ENCODE results near the gene ALLC.

The ALLC gene

DNA sequence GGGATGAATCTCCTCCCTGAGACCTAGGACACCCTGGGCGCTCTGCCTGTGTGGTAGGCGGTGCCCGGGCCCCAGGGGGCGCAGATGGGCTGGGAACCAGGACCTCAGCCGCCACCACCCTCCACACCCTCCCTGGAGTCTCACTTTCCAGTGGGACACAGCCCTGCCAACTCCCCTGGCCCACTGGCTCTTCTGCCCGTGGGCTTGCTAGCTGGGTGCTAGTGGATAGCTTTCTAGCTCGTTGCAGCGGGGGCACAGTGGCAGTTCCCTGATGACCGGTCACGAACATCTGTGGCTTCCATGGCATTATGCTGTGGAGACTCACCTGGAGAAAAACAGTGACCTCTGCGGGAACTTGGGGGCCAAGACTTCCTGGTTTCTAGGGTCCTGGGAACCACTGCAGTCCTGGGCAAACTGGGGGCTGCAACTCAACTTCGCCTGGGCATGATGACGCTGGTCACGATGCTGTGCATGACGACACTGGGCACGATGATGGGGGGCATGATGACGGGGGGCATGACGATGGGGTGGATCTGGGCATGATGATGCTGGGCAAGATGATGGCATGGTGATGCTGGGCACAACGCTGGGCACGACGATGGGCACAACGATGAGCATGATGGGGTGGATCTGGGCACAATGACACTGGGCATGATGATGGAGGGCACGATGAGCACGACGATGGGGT lies 31.0 kb upstream of the ALLC start:
- Histone ChIP-seq H3K27me3 (ENCODE audit: insufficient read depth, low read length) (no peaks in the 10 kb centered on the region), H3K4me1 (ENCODE audit: insufficient read depth, low read length) (no peaks in the 10 kb centered on the region), H3K9me3 (ENCODE audit: insufficient read depth, low read depth, low read length) (peaks cover 3% of the 10 kb centered on the region; the same call in 1 of the 2 replicates), H3K4me3 (ENCODE audit: low read length) (no peak overlapping the region), H3K9ac (ENCODE audit: low read depth, low read length) (no peak overlapping the region), H3K36me3 (ENCODE audit: insufficient read depth, low read length) (no peaks in the 10 kb centered on the region), H3K27ac (ENCODE audit: low read depth, low read length) (no peak overlapping the region)
- 89% methylated on average over 25 of the region's 25 CpGs for WGBS

DNA sequence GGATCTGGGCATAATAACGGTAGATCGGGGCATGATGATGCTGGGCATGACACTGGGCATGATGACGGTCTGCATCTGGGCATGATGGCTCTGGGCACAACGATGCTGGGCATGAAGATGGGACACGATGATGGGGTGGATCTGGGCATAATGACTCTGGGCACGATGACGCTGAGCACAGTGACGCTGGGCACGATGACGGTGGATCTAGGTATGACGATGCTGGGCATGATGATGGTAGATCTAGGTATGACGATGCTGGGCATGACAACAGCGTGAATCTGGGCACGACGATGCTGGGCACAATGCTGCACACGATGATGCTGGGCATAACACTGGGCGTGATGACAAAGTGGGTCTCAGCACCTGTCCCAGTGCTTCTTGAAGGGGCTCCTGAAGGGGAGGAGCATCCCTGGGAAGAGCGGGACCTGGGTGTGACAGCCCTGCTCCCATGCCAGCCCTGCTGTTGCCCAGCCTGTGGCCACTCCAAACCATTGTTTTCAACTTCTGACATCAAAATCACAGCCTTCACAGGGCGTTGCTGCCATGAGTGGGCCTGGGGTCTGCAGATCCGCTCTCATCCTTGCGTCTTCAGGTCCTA lies 30.4 kb upstream of the ALLC start:
- WGBS, result 91% methylated on average over 21 of the region's 21 CpGs

DNA sequence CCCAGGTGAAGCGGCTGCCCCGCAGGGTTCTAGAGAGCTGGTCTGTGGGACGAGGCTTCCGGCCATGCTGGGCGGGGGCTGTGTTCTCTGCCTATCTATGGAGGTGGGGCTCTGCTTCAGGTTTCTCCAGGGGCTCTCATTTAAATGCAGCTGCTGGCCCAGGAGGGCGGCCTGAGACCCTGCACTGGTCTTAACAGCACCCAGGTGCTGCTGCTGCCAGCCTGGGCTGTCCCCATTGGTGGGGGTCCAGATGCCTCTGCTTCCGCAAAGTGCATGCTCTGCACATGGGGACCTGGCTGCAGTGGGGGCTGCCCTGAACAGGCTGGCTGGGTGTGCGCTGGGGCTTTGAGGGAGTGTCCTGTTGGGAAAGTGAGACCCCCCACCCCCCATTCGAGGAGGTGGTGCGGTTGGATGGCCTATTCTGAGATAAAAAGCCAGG lies 29.7 kb upstream of the ALLC start:
- H3K9ac ChIP-seq (ENCODE audit: low read depth, low read length), result no peak overlapping the region
- H3K27ac ChIP-seq (ENCODE audit: low read depth, low read length), result no peak overlapping the region
- no peaks in the 10 kb centered on the region for H3K36me3 ChIP-seq (ENCODE audit: insufficient read depth, low read length)
- H3K9me3 ChIP-seq (ENCODE audit: insufficient read depth, low read depth, low read length), result peaks cover 3% of the 10 kb centered on the region; the same call in 1 of the 2 replicates
- H3K4me3 ChIP-seq (ENCODE audit: low read length), result no peak overlapping the region
- no peaks in the 10 kb centered on the region for H3K27me3 ChIP-seq (ENCODE audit: insufficient read depth, low read length)
- H3K4me1 ChIP-seq (ENCODE audit: insufficient read depth, low read length), result no peaks in the 10 kb centered on the region
- WGBS, result 86% methylated on average over 10 of the region's 10 CpGs

More for the DNA sequence above, 30.4 kb upstream of the ALLC start:
- Histone ChIP-seq H3K27ac (ENCODE audit: low read depth, low read length) (no peak overlapping the region), H3K4me1 (ENCODE audit: insufficient read depth, low read length) (no peaks in the 10 kb centered on the region), H3K9ac (ENCODE audit: low read depth, low read length) (no peak overlapping the region), H3K27me3 (ENCODE audit: insufficient read depth, low read length) (no peaks in the 10 kb centered on the region), H3K4me3 (ENCODE audit: low read length) (no peak overlapping the region), H3K36me3 (ENCODE audit: insufficient read depth, low read length) (no peaks in the 10 kb centered on the region), H3K9me3 (ENCODE audit: insufficient read depth, low read depth, low read length) (peaks cover 3% of the 10 kb centered on the region; the same call in 1 of the 2 replicates)

DNA sequence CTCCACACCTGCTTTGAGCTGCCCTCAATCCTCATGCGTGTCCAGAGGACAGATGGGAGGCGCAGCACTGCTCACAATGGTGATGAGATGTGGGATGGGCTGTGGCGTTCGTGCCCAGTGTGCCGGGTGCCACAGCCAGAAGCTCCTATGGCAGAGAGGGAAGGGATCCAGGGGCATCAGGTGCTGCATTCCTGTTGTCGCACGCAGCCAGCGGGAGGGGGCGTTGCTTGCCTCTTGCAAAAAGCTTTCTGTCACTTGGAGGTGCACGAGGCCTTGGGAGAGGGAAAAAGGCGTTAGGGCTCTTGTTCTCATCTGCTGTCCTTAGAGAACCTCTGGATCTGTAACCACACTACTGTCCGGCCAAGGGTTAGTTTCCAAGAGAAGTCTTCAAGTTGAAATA lies 29.2 kb upstream of the ALLC start:
- H3K27me3 ChIP-seq (ENCODE audit: insufficient read depth, low read length), result no peaks in the 10 kb centered on the region
- no peak overlapping the region for H3K4me3 ChIP-seq (ENCODE audit: low read length)
- H3K27ac ChIP-seq (ENCODE audit: low read depth, low read length), result no peak overlapping the region
- H3K36me3 ChIP-seq (ENCODE audit: insufficient read depth, low read length), result no peaks in the 10 kb centered on the region
- WGBS, result 46% methylated on average over 12 of the region's 12 CpGs
- H3K9ac ChIP-seq (ENCODE audit: low read depth, low read length), result no peak overlapping the region
- no peaks in the 10 kb centered on the region for H3K4me1 ChIP-seq (ENCODE audit: insufficient read depth, low read length)
- no peaks in the 10 kb centered on the region for H3K9me3 ChIP-seq (ENCODE audit: insufficient read depth, low read depth, low read length)

DNA sequence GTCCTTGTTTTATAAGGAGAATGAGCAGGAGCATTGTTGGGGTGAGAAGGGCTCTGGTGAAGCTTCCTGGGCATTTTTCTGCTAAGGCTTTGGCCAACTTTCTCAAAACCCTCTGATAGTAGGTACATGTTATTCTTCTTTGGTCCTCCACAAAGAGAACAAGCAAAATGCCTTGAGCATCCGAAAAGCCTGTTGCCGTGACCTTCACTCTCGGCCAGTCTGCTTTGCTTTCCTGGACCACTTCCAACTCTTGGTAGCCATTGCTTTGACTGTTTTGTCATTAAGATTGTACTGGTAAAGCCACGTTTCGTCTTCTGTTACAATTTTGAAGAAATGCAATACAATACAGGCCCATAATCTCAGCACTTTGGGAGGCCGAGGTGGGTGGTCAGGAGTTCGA lies 27.4 kb upstream of the ALLC start:
- Histone ChIP-seq H3K4me1 (ENCODE audit: insufficient read depth, low read length) (no peaks in the 10 kb centered on the region), H3K27ac (ENCODE audit: low read depth, low read length) (no peak overlapping the region), H3K27me3 (ENCODE audit: insufficient read depth, low read length) (no peaks in the 10 kb centered on the region), H3K4me3 (ENCODE audit: low read length) (no peak overlapping the region), H3K9me3 (ENCODE audit: insufficient read depth, low read depth, low read length) (no peaks in the 10 kb centered on the region), H3K9ac (ENCODE audit: low read depth, low read length) (no peak overlapping the region), H3K36me3 (ENCODE audit: insufficient read depth, low read length) (no peaks in the 10 kb centered on the region)
- 98% methylated on average over 7 of the region's 7 CpGs for WGBS

DNA sequence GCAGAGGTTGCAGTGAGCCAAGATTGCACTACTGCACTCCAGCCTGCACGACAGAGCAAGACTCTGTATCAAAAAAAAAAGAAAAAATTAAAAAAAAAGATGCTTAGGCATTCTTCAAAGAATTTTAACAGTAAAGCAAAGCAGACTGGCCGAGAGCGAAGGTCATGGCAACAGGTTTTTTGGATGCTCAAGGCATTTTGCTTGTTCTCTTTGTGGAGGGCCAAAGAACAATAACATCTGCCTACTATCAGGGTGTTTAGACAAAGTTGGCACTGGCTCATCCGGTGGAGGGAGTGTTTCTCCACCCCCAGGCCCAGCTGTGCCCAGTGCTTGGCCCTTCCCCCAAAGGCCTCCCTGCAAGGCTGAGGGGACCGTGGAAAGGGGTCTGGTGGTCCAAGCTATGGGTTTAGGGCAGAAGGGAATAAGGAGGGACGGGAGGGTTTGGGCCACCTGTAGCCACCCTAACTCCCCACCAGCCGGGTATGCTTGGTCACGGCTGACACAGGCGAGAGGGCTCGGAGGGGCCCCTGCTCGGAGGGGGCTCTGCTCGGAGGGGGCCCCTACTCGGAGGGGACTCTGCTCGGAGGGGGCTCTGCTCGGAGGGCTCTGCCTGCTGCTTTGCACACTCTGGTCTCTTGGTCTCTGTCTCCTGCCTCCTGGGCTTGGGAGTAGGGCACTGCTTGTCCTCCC lies 26.7 kb upstream of the ALLC start:
- no peaks in the 10 kb centered on the region for H3K9me3 ChIP-seq (ENCODE audit: insufficient read depth, low read depth, low read length)

DNA sequence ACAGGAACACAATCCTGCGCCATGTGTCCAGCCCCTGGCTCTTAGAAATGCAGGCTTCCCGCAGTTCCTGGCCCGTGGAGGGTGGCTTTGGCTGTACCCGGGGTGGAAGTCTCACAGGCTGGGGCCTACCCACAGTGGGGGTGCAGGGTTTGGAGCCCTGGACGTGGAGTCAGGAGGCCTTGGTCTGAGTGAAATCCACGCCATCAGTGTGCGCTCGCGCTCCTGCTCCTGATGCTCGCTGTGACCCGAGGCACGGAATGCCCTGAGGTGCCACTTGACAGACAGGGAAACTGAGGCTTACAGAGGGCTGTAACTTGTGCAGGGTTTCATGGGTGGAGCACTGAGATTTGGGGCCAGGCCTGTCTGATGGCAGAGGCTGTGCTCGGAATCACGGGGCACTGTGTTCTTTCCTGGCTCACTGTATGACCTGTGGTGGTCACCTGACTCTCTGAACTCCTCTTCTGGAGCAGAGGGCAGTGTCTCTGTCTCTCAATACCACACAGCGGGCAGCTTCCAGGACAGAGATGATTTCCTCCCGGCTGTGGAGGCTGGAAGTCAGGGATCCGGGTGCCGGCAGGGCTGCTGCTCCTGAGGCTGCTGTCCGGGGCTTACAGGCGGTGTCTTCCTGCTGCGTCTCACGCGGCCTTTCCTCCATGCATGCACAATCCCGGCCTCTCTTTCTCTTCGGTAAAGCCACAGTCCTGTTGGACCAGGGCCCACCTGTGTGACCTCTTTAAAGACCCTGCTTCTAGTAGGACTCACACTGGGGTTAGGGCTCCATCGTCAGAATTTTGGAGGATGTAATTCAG lies 25.9 kb upstream of the ALLC start:
- Histone ChIP-seq H3K36me3 (ENCODE audit: insufficient read depth, low read length) (no peaks in the 10 kb centered on the region), H3K27ac (ENCODE audit: low read depth, low read length) (no peak overlapping the region), H3K9me3 (ENCODE audit: insufficient read depth, low read depth, low read length) (no peaks in the 10 kb centered on the region), H3K4me3 (ENCODE audit: low read length) (no peak overlapping the region), H3K9ac (ENCODE audit: low read depth, low read length) (no peak overlapping the region), H3K27me3 (ENCODE audit: insufficient read depth, low read length) (no peaks in the 10 kb centered on the region), H3K4me1 (ENCODE audit: insufficient read depth, low read length) (no peaks in the 10 kb centered on the region)
- 95% methylated on average over 26 of the region's 26 CpGs for WGBS

More for the DNA sequence above, 26.7 kb upstream of the ALLC start:
- Histone ChIP-seq H3K9ac (ENCODE audit: low read depth, low read length) (no peak overlapping the region), H3K27me3 (ENCODE audit: insufficient read depth, low read length) (no peaks in the 10 kb centered on the region), H3K4me3 (ENCODE audit: low read length) (no peak overlapping the region), H3K4me1 (ENCODE audit: insufficient read depth, low read length) (no peaks in the 10 kb centered on the region), H3K36me3 (ENCODE audit: insufficient read depth, low read length) (no peaks in the 10 kb centered on the region), H3K27ac (ENCODE audit: low read depth, low read length) (no peak overlapping the region)
- WGBS, result 92% methylated on average over 15 of the region's 15 CpGs

DNA sequence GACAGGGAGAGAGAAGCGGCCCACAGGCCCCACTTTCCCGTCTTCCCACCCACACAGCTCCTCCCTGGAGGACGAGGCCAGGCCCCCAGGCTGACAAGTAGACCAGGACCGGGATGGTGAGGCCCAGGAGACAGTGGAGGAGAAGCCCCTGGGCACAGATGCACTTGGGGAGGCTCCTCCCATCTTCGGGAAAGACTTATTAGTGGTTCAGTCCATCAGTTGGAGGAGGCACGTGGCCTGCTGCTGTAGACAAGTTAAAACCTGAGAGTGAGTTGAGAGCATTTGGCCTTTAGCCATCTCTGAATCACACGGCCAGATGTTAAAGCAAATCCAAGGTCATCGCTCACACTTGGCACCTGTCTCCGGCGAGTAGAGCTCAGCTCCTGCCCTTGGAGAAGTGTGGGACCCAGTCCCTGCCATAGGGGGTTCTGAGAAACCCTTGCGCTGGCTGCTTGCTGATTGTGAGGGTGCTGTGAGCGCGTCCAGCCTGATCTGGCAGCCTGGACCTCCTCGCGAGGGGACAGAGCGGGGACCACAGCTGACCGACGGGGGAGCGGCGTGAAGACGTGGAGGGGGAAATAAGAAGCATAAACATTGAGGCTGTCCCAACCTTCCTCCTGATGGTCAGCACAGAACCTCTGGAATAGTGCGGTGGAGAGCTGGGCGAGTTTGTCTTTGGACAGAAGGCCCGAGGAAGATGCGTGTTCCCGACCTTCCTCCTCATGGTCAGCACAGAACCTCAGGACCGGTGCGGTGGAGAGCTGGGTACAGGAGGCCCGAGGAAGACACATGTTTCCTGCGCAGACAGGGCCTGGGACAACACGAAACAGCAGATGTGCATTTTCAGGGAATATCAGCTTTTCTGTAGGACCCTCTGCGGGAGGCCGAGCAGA lies 24.7 kb upstream of the ALLC start:
- Histone ChIP-seq H3K4me1 (ENCODE audit: insufficient read depth, low read length) (no peaks in the 10 kb centered on the region), H3K27ac (ENCODE audit: low read depth, low read length) (no peak overlapping the region), H3K9me3 (ENCODE audit: insufficient read depth, low read depth, low read length) (no peaks in the 10 kb centered on the region), H3K36me3 (ENCODE audit: insufficient read depth, low read length) (no peaks in the 10 kb centered on the region), H3K4me3 (ENCODE audit: low read length) (no peak overlapping the region), H3K9ac (ENCODE audit: low read depth, low read length) (no peak overlapping the region), H3K27me3 (ENCODE audit: insufficient read depth, low read length) (no peaks in the 10 kb centered on the region)
- 95% methylated on average over 32 of the region's 33 CpGs for WGBS

DNA sequence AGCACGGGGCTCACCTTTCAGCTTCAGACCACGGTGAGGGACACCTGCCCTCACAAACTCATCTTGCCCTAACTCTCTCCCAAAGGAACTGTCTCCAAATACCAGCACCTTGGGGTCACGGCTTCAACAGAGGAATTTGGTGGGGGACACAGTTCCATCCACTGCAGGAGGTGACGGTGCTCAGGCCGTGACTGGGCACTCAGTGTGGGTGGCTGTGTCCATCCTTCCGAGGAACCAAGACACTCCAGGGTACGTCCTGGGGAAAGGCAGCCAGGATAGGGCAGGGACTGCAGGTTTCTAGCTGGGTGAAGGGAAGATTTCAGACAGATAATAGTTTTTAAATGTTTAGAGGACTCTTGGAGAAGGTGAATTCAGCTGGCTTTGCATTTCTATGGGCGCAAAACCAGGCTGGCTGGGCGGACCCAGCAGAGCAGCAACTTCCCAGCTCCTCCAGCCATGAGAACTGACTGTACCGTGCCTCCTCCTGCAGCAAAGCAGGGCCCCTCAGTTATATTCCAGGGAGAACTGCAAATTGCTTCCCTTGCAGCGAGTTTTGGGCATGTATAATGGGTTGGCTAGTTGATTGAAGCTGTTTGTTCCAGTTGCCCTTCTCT lies 23.9 kb upstream of the ALLC start:
- no peak overlapping the region for H3K9ac ChIP-seq (ENCODE audit: low read depth, low read length)
- H3K4me1 ChIP-seq (ENCODE audit: insufficient read depth, low read length), result no peaks in the 10 kb centered on the region
- no peaks in the 10 kb centered on the region for H3K36me3 ChIP-seq (ENCODE audit: insufficient read depth, low read length)
- H3K9me3 ChIP-seq (ENCODE audit: insufficient read depth, low read depth, low read length), result no peaks in the 10 kb centered on the region
- no peak overlapping the region for H3K27ac ChIP-seq (ENCODE audit: low read depth, low read length)
- no peaks in the 10 kb centered on the region for H3K27me3 ChIP-seq (ENCODE audit: insufficient read depth, low read length)
- WGBS, result 81% methylated on average over 11 of the region's 11 CpGs
- no peak overlapping the region for H3K4me3 ChIP-seq (ENCODE audit: low read length)

DNA sequence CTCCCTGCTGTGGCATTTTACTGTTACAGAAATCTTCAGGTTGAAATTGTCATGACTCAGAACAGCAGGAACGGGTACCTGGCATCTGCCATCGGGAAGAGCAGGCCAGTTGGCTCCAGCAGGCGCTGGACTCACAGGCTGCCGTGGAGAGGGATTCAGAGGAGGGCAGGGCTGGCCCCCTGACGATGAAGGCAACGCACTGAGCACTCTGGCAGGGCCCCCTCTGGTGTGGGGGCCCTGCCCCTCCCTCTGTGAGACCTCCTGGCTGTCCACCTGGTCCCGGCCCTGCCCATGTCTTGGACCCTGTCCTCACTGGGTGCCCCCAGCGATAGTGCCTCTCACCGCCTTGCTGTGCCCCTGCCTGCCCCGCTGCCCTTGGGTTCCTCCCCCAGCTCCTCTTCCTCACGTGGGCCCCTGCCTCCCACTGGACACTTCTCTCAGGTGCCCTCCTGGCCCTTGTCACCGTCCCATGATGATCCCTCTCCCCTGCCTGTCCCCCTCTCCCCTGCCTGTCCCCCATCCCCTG lies 23.3 kb upstream of the ALLC start:
- no peak overlapping the region for H3K9ac ChIP-seq (ENCODE audit: low read depth, low read length)
- 88% methylated on average over 12 of the region's 12 CpGs for WGBS
- H3K27me3 ChIP-seq (ENCODE audit: insufficient read depth, low read length), result no peaks in the 10 kb centered on the region
- H3K9me3 ChIP-seq (ENCODE audit: insufficient read depth, low read depth, low read length), result no peaks in the 10 kb centered on the region
- no peaks in the 10 kb centered on the region for H3K4me1 ChIP-seq (ENCODE audit: insufficient read depth, low read length)
- no peak overlapping the region for H3K4me3 ChIP-seq (ENCODE audit: low read length)
- no peak overlapping the region for H3K27ac ChIP-seq (ENCODE audit: low read depth, low read length)
- no peaks in the 10 kb centered on the region for H3K36me3 ChIP-seq (ENCODE audit: insufficient read depth, low read length)
